Smooth muscle cell (in vitro differentiated cells): ENCODE results near the gene PRPSAP1. TPM values are rescaled to one million over a fixed set of nuclear protein-coding genes. Genes with fewer than 3 reads are reported as not detected.
A peak's percentile ranks its signal among the peaks of the same experiment; 100 is the strongest.

ENCODE experiments used
- DNase-seq: peaks from one replicate; lab custom pipeline; 2025; ENCODE audit not compliant: unreplicated experiment; lab: John Stamatoyannopoulos, UW
- H2AFZ ChIP-seq: fragments of 200-600 bp; sonication (generic); 2 replicates; pipeline ENCODE4 v1.6.0; 2016; ENCODE audit warnings: antibody characterized with exemption, low read depth, mild to moderate bottlenecking
- H3F3A ChIP-seq: fragments of 200-600 bp; sonication (generic); 2 replicates; pipeline ENCODE4 v1.6.0; 2017; ENCODE audit warnings: antibody characterized with exemption, low read depth
- H3K27ac ChIP-seq: fragments of 200-600 bp; sonication (generic); 2 replicates; pipeline ENCODE4 v1.5.1; 2016; ENCODE audit warnings: low read depth, mild to moderate bottlenecking
- H3K27me3 ChIP-seq: fragments of 200-600 bp; sonication (generic); 2 replicates; pipeline ENCODE4 v1.6.1; 2016; ENCODE audit warnings: low read depth, mild to moderate bottlenecking
- H3K36me3 ChIP-seq: fragments of 200-600 bp; sonication (generic); 2 replicates; pipeline ENCODE4 v1.5.1; 2016; ENCODE audit warnings: low read depth
- H3K4me1 ChIP-seq: fragments of 200-600 bp; sonication (generic); 2 replicates; pipeline ENCODE4 v1.5.1; 2016; ENCODE audit warnings: low read depth
- H3K4me2 ChIP-seq: fragments of 200-600 bp; sonication (generic); 2 replicates; pipeline ENCODE4 v1.6.0; 2016; ENCODE audit warnings: mild to moderate bottlenecking
- H3K4me3 ChIP-seq: fragments of 200-600 bp; sonication (generic); 2 replicates; pipeline ENCODE4 v1.5.1; 2016; ENCODE audit warnings: mild to moderate bottlenecking
- H3K79me2 ChIP-seq: fragments of 200-600 bp; sonication (generic); 2 replicates; pipeline ENCODE4 v1.6.0; 2016; ENCODE audit warnings: low read depth, mild to moderate bottlenecking
- H3K9ac ChIP-seq: fragments of 200-600 bp; sonication (generic); 2 replicates; pipeline ENCODE4 v1.6.0; 2016; ENCODE audit warnings: low read depth
- H3K9me3 ChIP-seq: fragments of 200-600 bp; sonication (generic); replicated peaks from 2 replicates; pipeline ENCODE4 v1.5.1; 2016; ENCODE audit warnings: low read depth
- H4K20me1 ChIP-seq: fragments of 200-600 bp; sonication (generic); 2 replicates; pipeline ENCODE4 v1.6.0; 2016; ENCODE audit warnings: low read depth
- CTCF ChIP-seq: fragments of 200-600 bp; sonication (generic); IDR thresholded peaks from 2 replicates; pipeline ENCODE4 v1.5.1; 2017; ENCODE audit warnings: borderline replicate concordance, mild to moderate bottlenecking, antibody characterized with exemption; ENCODE audit not compliant: insufficient read depth, poor library complexity, severe bottlenecking
- WGBS: methylation state at CpG from one replicate; pipeline ENCODE4 v1.1.7; 2016; ENCODE audit warnings: low lambda C conversion rate; 5-methylcytosine and 5-hydroxymethylcytosine counted together
- polyA plus RNA-seq: library from polyadenylated mRNA; unstranded; fragments of >200 nt; fragmentation: Nextera tagmentation; extraction: Ambion mirVana; gene quantifications from 2 replicates; pipeline ENCODE4 v1.2.1, GENCODE V29; 2016
- total RNA-seq: library from RNA; depleted of rRNA; stranded (reverse); fragments of >200 nt; gene quantifications from 2 replicates; pipeline ENCODE4 v1.2.3, GENCODE V29; 2014

The PRPSAP1 gene
- total and polyA plus RNA-seq, 2 experiments from 2014 or later = 27.1 to 35.7 TPM

- no peaks in the 10 kb centered on the region for H3K36me3 ChIP-seq
- DNase-seq = no peak
- no peak overlapping the region for H3K27ac ChIP-seq
- no peaks in the 10 kb centered on the region for H3K9me3 ChIP-seq
- peaks cover 13% of the 10 kb centered on the region for H3K4me1 ChIP-seq
- H3F3A ChIP-seq = no peaks in the 10 kb centered on the region
- no peaks in the 10 kb centered on the region for H3K27me3 ChIP-seq
- H3K79me2 ChIP-seq = no peaks in the 10 kb centered on the region
- no peak overlapping the region for H3K4me3 ChIP-seq
- no peak overlapping the region for H3K4me2 ChIP-seq
- H3K9ac ChIP-seq = no peak overlapping the region
- H4K20me1 ChIP-seq = no peaks in the 10 kb centered on the region
- WGBS = 77% methylated on average over 5 of the region's 5 CpGs
- no peak overlapping the region for H2AFZ ChIP-seq
- TF ChIP-seq CTCF = no peak
Measured at GRCh38 chr17:76378548-76379274, 25.0 kb upstream of the PRPSAP1 start.

- Histone ChIP-seq H3K9ac (no peak overlapping the region), H3K27ac (no peak overlapping the region), H3K79me2 (no peaks in the 10 kb centered on the region), H3K9me3 (no peaks in the 10 kb centered on the region), H3K4me1 (peaks cover under 1% of the 10 kb centered on the region), H3K27me3 (no peaks in the 10 kb centered on the region), H4K20me1 (no peaks in the 10 kb centered on the region), H2AFZ (no peak overlapping the region), H3K36me3 (no peaks in the 10 kb centered on the region), H3K4me2 (no peak overlapping the region), H3K4me3 (no peak overlapping the region), H3F3A (no peaks in the 10 kb centered on the region)
- no peak for TF ChIP-seq CTCF
- DNase-seq = no peak
- 86% methylated on average over 8 of the region's 8 CpGs for WGBS
Measured at GRCh38 chr17:76376318-76377133, 22.8 kb upstream of the PRPSAP1 start.

DNA sequence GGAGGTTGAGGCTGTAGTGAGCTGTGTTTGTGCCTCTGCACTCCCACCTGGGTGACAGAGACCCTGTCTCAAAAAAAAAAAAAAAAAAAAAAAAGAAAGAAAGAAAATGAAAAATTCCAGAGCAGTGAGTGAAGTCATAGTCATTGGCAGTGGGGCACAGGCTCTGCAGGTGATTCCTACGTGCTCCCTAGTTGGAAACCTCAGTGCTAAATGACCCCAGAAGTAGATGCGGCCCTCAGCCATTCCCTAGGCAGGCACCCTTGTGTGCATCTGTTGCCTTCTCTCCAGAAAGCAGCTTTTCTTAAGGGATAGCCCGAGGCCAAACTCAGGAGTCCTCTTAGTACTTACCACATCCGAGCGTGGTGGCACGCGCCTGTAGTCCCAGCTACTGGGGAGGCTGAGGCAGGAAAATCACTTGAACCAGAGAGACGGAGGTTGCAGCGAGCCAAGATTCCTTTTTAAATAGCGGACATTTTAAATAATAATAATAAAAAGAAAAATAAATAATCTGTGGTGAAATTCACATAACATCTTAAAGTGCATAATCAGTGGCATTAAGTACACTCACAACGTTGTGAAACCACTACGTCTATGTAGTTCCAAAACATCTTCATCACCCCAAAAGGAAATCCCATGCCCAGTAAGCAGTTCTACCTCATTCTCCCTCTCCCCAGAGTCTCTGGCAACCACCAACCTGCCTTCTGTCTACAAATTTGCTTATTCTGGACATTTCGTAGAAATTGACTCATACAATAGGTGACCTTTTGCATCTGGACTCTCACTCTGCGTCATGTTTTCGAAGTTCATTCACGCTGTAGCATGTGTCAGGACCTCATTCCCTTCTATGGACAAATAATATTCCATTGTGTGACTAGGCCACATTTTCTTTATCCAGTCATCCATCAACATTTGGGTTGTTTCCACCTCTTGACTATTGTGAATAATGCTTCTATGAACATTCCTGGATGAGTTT lies 18.2 kb upstream of the PRPSAP1 start:
- H3K4me1 ChIP-seq = peaks cover 6% of the 10 kb centered on the region
- no peaks in the 10 kb centered on the region for H3K9me3 ChIP-seq
- DNase-seq = no peak

More for the DNA sequence above, 18.2 kb upstream of the PRPSAP1 start:
- WGBS = 86% methylated on average over 16 of the region's 16 CpGs
- Histone ChIP-seq H3K4me2 (no peak overlapping the region), H3K79me2 (no peaks in the 10 kb centered on the region), H3K9ac (no peak overlapping the region), H3F3A (peaks cover 18% of the 10 kb centered on the region), H3K36me3 (no peaks in the 10 kb centered on the region), H2AFZ (no peak overlapping the region), H3K27ac (peak overlapping the region; percentile 91), H3K27me3 (no peaks in the 10 kb centered on the region), H3K4me3 (no peak overlapping the region), H4K20me1 (peaks cover 2% of the 10 kb centered on the region)
- TF ChIP-seq CTCF = no peak
